Endothelial cell of umbilical vein (primary cell): ENCODE measurements around the gene CYP8B1.

Source experiments
- CTCF ChIP-seq, 2 donors: IDR thresholded peaks; 1 replicate in 1 of 2; 2 replicates in 1 of 2; pipeline ENCODE4 v1.5.1; 2011; ENCODE audit warnings: low read length in 2 of 2, mild to moderate bottlenecking in 2 of 2, moderate library complexity in 2 of 2, control low read depth in 1 of 2, inconsistent platforms in 1 of 2, low read depth in 1 of 2; ENCODE audit not compliant: insufficient read depth in 1 of 2; ENCODE audit errors: extremely low read depth in 1 of 2
- EZH2 ChIP-seq: IDR thresholded peaks from 2 replicates; pipeline ENCODE4 v1.6.1; 2012; ENCODE audit warnings: borderline replicate concordance, low read depth, mild to moderate bottlenecking, moderate library complexity, low read length, inconsistent platforms; ENCODE audit not compliant: severe bottlenecking
- GATA2 ChIP-seq: IDR thresholded peaks from 2 replicates; pipeline ENCODE4 v1.7.0; 2011; ENCODE audit warnings: low read depth, mild to moderate bottlenecking, moderate library complexity, mixed read lengths, low read length; ENCODE audit not compliant: insufficient read length, insufficient read depth
- JUN ChIP-seq: IDR thresholded peaks from 2 replicates; pipeline ENCODE4 v1.6.1; 2011; ENCODE audit warnings: borderline replicate concordance, low read depth; ENCODE audit not compliant: insufficient read length, insufficient read depth
- MYC ChIP-seq: IDR thresholded peaks from one replicate; pipeline ENCODE4 v1.6.1; 2011; ENCODE audit warnings: mild to moderate bottlenecking, low read depth, low read length
- POLR2A ChIP-seq: IDR thresholded peaks from 2 replicates; pipeline ENCODE4 v1.6.1; 2012; ENCODE audit warnings: low read depth, mild to moderate bottlenecking, control low read depth, low read length

- TF ChIP-seq CTCF (IDR thresholded peaks at IDR 0.05; ENCODE audit: extremely low read depth in 1 of 2, insufficient read depth in 1 of 2, low read depth in 1 of 2, low read length in 2 of 2) = no peak
- no peak for TF ChIP-seq MYC
- TF ChIP-seq EZH2 = no peak
- no peak for TF ChIP-seq GATA2
- TF ChIP-seq JUN = no peak
- no peak for TF ChIP-seq POLR2A
Observed at GRCh38 chr3:42868841-42869240, 6.8 kb downstream of the CYP8B1 start.
